Kidney (tissue), 14 donors: ENCODE data around the gene PCSK5. TPM values are rescaled to one million over a fixed set of nuclear protein-coding genes. Genes with fewer than 3 reads are reported as not detected.

ENCODE experiments used
- DNase-seq, 5 donors: peaks; one replicate each; pipeline ENCODE4 v3.0.0-alpha.2; 2013 to 2020
- FAIRE-seq: peaks from 2 replicates; lab custom pipeline; 2012; peaks lifted over from hg19 to GRCh38; lab: Jason Lieb, UNC
- H3K27ac ChIP-seq, 2 donors: one replicate each; pipeline ENCODE4 v1.7.0; 2013; ENCODE audit warnings: low read depth in 2 of 2, low read length in 2 of 2, inconsistent platforms in 1 of 2
- H3K27me3 ChIP-seq: one replicate; pipeline ENCODE4 v1.7.1; 2013; ENCODE audit warnings: low read length, inconsistent platforms; ENCODE audit not compliant: control insufficient read depth, insufficient read depth
- H3K36me3 ChIP-seq, 3 donors: one replicate each; pipeline versions ENCODE4 v1.7.0 to v1.7.1; 2013; ENCODE audit warnings: low read length in 3 of 3, control low read depth in 1 of 3, inconsistent platforms in 1 of 3; ENCODE audit not compliant: insufficient read depth in 3 of 3, control insufficient read depth in 2 of 3
- H3K4me1 ChIP-seq, 3 donors: one replicate each; pipeline versions ENCODE4 v1.7.0 to v1.7.1; 2013; ENCODE audit warnings: low read length in 3 of 3, inconsistent platforms in 1 of 3, low read depth in 1 of 3; ENCODE audit not compliant: control insufficient read depth in 2 of 3, insufficient read depth in 2 of 3
- H3K4me3 ChIP-seq, 3 donors: one replicate each; pipeline versions ENCODE4 v1.7.0 to v1.8.1; 2013; ENCODE audit warnings: low read length in 3 of 3, control low read depth in 1 of 3, inconsistent platforms in 1 of 3
- H3K9ac ChIP-seq, 3 donors: one replicate each; pipeline versions ENCODE4 v1.7.0 to v1.7.1; 2013; ENCODE audit warnings: low read length in 3 of 3, control low read depth in 1 of 3, inconsistent platforms in 1 of 3
- H3K9me3 ChIP-seq, 3 donors: one replicate each; pipeline versions ENCODE4 v1.7.0 to v1.7.1; 2013; ENCODE audit warnings: low read length in 3 of 3, control low read depth in 1 of 3, inconsistent platforms in 1 of 3; ENCODE audit not compliant: control insufficient read depth in 2 of 3, insufficient read depth in 1 of 3
- CTCF ChIP-seq: IDR thresholded peaks from 3 replicates; pipeline ENCODE4 v1.5.1; 2012; ENCODE audit warnings: mild to moderate bottlenecking, moderate library complexity, borderline replicate concordance; ENCODE audit not compliant: insufficient read depth; ENCODE audit errors: extremely low read depth
- intact Hi-C: fragments of 100-400 bp; cut with DNase I; formaldehyde crosslinking; loops from one replicate; pipeline ENCODE4 v1.11.1; 2022
- polyA plus RNA-seq: library from polyadenylated mRNA; stranded (reverse); fragments of 350-450 nt; fragmentation: Illumina TruSeq; extraction: RNeasy Lipid Tissue Mini Kit (QIAGEN cat#74804); gene quantifications from one replicate; pipeline ENCODE4 v1.2.3, GENCODE V29; 2014; ENCODE audit warnings: low read depth, low replicate concordance; ENCODE audit not compliant: insufficient read depth
- total RNA-seq: library from RNA; stranded (reverse); fragmentation: NEBNext Ultra II Directional; extraction: Animal tissue kit (Norgen Biotek cat#: 25700); gene quantifications from one replicate; pipeline ENCODE4 v1.2.1, GENCODE V29; 2021
- donor health status: control.
- donor health status: control.
- donor health status: control.
- donor health status: control.
- donor health status: control.
- donor health status: DM: yes; HTN: yes; CAD: no.
- donor health status: Normal renal cell carcinoma (clear cell type).

PCSK5 gene
- total and polyA plus RNA-seq, 2 donors from 2014 or later: 1.6 to 14.7 TPM

DNA sequence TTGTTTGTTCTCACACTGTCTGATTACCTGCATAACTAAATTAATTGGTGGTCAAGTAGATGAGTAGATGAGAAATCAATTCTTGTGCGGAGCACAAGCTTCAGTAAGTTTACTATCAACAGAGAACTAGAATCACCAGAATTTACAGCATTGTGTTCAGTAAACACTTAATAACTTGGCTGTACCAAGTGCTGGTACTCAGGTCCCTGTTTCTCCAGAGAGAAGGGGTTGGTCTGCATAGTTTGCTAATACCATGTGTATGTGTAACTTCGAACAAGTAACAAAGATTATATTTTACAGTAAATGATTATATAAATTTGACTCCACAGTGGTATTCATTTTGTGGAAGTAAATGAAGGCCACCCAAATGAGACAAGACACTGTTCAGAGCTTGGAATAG, 146.3 kb downstream of the PCSK5 start:
- Histone ChIP-seq H3K9ac (no peak overlapping the region), H3K27me3 (no peaks in the 10 kb centered on the region), H3K27ac (no peak overlapping the region), H3K4me1 (no peaks in the 10 kb centered on the region), H3K9me3 (no peaks in the 10 kb centered on the region), H3K4me3 (no peak overlapping the region), H3K36me3 (peaks cover 0 to 2% (median 0%) of the 10 kb centered on the region in 3 donors)
- TF ChIP-seq CTCF: no peak
- no peak for DNase-seq
- no peak for FAIRE-seq
- intact Hi-C loops: no loop called here

DNA sequence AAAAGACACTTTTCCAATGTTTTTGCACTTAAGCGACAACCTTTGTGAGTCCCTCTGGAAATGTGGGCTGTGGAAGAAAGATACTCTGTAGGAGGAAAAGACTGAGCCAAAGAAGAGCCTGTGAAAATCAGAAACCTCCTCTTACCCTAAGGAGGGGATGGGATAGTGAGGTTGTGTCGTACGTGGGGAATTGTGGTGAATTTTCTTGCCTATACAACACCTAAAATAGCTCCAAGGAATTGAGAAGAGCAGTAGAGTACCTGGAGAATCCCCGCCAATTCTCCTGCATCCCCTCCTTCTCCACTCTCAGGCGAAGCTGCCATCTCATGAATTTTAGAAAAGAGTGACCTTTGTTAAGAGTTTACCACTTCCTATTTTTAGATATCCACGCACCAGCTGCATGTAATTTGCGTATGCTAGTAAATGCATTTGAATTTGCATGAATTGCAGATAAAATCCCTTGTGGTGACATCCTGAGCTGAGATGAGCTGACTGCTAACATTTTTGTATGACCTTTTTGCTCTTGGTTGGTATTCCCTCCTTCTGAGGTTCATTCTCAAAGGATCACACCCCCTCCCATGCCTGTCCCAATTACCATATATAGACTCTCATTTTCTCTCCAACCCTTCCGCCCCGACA, 147.2 kb downstream of the PCSK5 start:
- no peak overlapping the region for H3K9ac ChIP-seq
- TF ChIP-seq CTCF: no peak
- FAIRE-seq (no peak), DNase-seq (peak in 1 of 5 donors; percentile 2)
- H3K27me3 ChIP-seq: no peaks in the 10 kb centered on the region
- H3K36me3 ChIP-seq: peaks cover 0 to 2% (median 0%) of the 10 kb centered on the region in 3 donors
- intact Hi-C loops: no loop called here
- H3K9me3 ChIP-seq: no peaks in the 10 kb centered on the region
- H3K27ac ChIP-seq: no peak overlapping the region
- no peaks in the 10 kb centered on the region for H3K4me1 ChIP-seq
- no peak overlapping the region for H3K4me3 ChIP-seq

DNA sequence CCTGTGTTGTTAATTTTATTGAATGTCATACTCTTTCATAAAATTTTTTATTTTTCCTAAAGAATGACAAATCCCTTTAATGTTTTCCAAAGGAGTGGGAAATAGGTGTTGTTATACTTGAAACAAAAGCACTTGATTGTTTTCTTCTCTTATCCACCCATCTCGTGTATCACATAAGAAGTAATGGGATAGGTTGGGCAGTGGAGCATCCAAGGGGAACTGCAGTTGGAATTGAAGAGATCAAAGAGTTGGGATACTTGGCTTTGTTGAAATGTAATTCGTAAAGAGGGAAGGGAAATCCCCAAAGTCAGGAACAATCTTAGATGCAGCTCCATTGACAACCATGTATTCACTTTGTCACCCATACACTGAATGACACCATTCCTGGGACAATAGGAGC, 148.0 kb downstream of the PCSK5 start:
- no peak overlapping the region for H3K9ac ChIP-seq
- H3K9me3 ChIP-seq: no peaks in the 10 kb centered on the region
- H3K4me1 ChIP-seq: no peaks in the 10 kb centered on the region
- no peaks in the 10 kb centered on the region for H3K27me3 ChIP-seq
- FAIRE-seq (no peak), DNase-seq (peak in 2 of 5 donors; percentile 56 to 66)
- intact Hi-C loops: no loop called here
- H3K27ac ChIP-seq: no peak overlapping the region
- no peak for TF ChIP-seq CTCF
- H3K36me3 ChIP-seq: peaks cover 0 to 2% (median 0%) of the 10 kb centered on the region in 3 donors
- no peak overlapping the region for H3K4me3 ChIP-seq
